ENCODE data around the gene NARS2.

DNA sequence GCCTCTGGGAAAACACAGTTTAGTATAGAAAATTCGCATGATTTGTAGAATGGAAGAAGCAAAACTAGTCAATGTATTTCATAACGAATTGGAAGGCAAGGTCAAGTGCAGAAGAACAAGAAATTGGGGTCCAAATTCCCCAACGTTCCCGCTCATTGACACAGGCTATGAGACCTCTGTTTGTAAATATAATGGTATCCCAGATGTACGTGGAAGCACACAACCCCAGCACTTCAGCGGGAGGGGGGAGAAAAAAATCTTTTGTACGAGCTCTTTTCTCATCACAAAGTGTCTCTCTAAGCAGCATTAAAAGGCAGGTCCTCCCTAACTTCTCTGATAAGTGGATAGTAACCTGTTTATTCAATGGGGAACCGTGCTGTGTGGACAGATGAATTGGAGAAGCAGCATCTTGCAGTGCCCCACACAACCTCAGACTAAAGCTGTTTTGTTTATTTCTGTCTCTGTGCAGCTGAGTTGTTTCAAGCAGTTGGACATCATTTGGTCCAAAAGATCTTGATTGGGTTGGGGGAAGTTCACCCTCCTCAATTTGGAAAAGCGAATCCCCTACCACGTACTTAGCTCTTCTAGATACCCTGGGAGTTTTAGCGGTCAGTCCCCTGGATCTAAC, 156.0 kb downstream of the NARS2 start:
- TF ChIP-seq, protein P1, sequence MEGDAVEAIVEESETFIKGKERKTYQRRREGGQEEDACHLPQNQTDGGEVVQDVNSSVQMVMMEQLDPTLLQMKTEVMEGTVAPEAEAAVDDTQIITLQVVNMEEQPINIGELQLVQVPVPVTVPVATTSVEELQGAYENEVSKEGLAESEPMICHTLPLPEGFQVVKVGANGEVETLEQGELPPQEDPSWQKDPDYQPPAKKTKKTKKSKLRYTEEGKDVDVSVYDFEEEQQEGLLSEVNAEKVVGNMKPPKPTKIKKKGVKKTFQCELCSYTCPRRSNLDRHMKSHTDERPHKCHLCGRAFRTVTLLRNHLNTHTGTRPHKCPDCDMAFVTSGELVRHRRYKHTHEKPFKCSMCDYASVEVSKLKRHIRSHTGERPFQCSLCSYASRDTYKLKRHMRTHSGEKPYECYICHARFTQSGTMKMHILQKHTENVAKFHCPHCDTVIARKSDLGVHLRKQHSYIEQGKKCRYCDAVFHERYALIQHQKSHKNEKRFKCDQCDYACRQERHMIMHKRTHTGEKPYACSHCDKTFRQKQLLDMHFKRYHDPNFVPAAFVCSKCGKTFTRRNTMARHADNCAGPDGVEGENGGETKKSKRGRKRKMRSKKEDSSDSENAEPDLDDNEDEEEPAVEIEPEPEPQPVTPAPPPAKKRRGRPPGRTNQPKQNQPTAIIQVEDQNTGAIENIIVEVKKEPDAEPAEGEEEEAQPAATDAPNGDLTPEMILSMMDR (IDR thresholded peaks at IDR 0.05), result no peak
- no peak for TF ChIP-seq POLR2A (IDR thresholded peaks at IDR 0.05)
